Caco-2 (cell line): Measurements from ENCODE around the gene CAPN3. TPM values are rescaled to one million over a fixed set of nuclear protein-coding genes. Genes with fewer than 3 reads are reported as not detected.

ENCODE experiments used
- BruUV-seq: library from RNA; stranded (reverse); fragments of 400-500 nt; replicated peaks from 2 replicates; lab custom pipeline; 2021; lab: Mats Ljungman, UMichigan
- CTCF ChIA-PET: fragments of 300-600 bp; sonication (Branson Sonifier 250); formaldehyde crosslinking; loops from one replicate; lab custom pipeline; 2022; ENCODE audit warnings: antibody characterized with exemption; lab: Charles Lee
- POLR2A ChIA-PET: fragments of 300-600 bp; sonication (Branson Sonifier 250); formaldehyde crosslinking; loops from one replicate; lab custom pipeline; 2022; ENCODE audit warnings: antibody characterized with exemption; lab: Charles Lee
- DNase-seq, 2 experiments: peaks; one replicate each; pipeline versions ENCODE4 v3.0.0 to v3.0.0-alpha.2; 2020 to 2022
- H3K27me3 ChIP-seq: replicated peaks from 2 replicates; pipeline ENCODE4 v1.6.0; 2011; ENCODE audit warnings: low read length; ENCODE audit not compliant: control insufficient read depth, insufficient read depth
- H3K36me3 ChIP-seq: 2 replicates; pipeline ENCODE4 v1.5.1; 2011; ENCODE audit warnings: low read length; ENCODE audit not compliant: control insufficient read depth, insufficient read depth
- H3K4me1 ChIP-seq: fragments of 250-450 bp; sonication (Bioruptor Pico); 2 replicates; pipeline ENCODE4 v1.5.1; 2020; ENCODE audit warnings: mild to moderate bottlenecking
- H3K4me3 ChIP-seq: 2 replicates; pipeline ENCODE4 v1.5.1; 2011; ENCODE audit warnings: low read depth, mild to moderate bottlenecking, control low read depth, low read length
- H3K9me3 ChIP-seq: fragments of 250-450 bp; sonication (Bioruptor Pico); 2 replicates; pipeline ENCODE4 v1.5.1; 2020; ENCODE audit warnings: mild to moderate bottlenecking, moderate library complexity
- H3K27ac Mint-ChIP-seq: one replicate; pipeline ENCODE4 v1.8.0; 2022; ENCODE audit warnings: mixed read lengths; ENCODE audit not compliant: unreplicated experiment
- H3K27me3 Mint-ChIP-seq: one replicate; pipeline ENCODE4 v1.8.0; 2022; ENCODE audit warnings: mixed read lengths; ENCODE audit not compliant: insufficient read depth, unreplicated experiment
- H3K36me3 Mint-ChIP-seq: one replicate; pipeline ENCODE4 v1.8.0; 2022; ENCODE audit warnings: mild to moderate bottlenecking, mixed read lengths; ENCODE audit not compliant: insufficient read depth, unreplicated experiment
- H3K4me1 Mint-ChIP-seq: one replicate; pipeline ENCODE4 v1.8.0; 2022; ENCODE audit warnings: low read depth, mixed read lengths; ENCODE audit not compliant: unreplicated experiment
- H3K4me3 Mint-ChIP-seq: one replicate; pipeline ENCODE4 v1.8.0; 2022; ENCODE audit warnings: mild to moderate bottlenecking, moderate library complexity, mixed read lengths; ENCODE audit not compliant: unreplicated experiment
- H3K9me3 Mint-ChIP-seq: one replicate; pipeline ENCODE4 v1.8.0; 2022; ENCODE audit warnings: mixed read lengths; ENCODE audit not compliant: unreplicated experiment
- intact Hi-C: fragments of 100-400 bp; cut with micrococcal nuclease; formaldehyde crosslinking; loops from one replicate; pipeline ENCODE4 v1.10.0; 2022; ENCODE audit not compliant: unreplicated experiment
- total RNA-seq: library from RNA; stranded (reverse); gene quantifications from 2 replicates; pipeline ENCODE4 v1.2.3, GENCODE V29; 2022
- TF ChIP-seq, protein P1 (sequence below), 2 experiments: fragments of 200-600 bp in 1 of 2; IDR thresholded peaks; 1 replicate in 1 of 2; 2 replicates in 1 of 2; pipeline versions ENCODE4 v1.5.1 to v1.8.0; 2011 to 2022; ENCODE audit warnings: antibody characterized with exemption in 1 of 2, control low read depth in 1 of 2, inconsistent platforms in 1 of 2, low read depth in 1 of 2, low read length in 1 of 2, mild to moderate bottlenecking in 1 of 2, moderate library complexity in 1 of 2; ENCODE audit not compliant: insufficient read depth in 1 of 2, severe bottlenecking in 1 of 2, unreplicated experiment in 1 of 2

CAPN3 gene
- total RNA-seq, 1 experiment from 2014 or later, result 0.66 TPM

DNA sequence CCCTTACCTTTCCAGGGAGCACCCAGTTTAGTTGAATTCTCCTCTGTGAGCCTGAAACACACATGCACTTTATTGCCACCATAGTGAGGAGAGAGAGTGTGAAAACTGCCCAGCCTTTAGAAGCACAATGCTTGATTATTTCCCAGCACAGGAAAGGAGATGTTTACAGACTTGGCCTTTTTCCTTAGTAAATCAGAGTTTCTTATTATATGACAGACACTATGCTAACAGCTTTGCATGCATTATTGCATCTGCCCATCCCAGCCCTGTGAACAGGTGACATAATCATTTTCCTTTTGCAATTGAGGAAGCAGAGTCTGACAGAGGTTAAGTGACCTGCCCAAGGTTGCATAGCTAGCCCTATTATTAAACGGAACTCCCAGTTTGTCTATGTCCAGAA is 36.5 kb downstream of the CAPN3 start:
- TF ChIP-seq, protein P1, sequence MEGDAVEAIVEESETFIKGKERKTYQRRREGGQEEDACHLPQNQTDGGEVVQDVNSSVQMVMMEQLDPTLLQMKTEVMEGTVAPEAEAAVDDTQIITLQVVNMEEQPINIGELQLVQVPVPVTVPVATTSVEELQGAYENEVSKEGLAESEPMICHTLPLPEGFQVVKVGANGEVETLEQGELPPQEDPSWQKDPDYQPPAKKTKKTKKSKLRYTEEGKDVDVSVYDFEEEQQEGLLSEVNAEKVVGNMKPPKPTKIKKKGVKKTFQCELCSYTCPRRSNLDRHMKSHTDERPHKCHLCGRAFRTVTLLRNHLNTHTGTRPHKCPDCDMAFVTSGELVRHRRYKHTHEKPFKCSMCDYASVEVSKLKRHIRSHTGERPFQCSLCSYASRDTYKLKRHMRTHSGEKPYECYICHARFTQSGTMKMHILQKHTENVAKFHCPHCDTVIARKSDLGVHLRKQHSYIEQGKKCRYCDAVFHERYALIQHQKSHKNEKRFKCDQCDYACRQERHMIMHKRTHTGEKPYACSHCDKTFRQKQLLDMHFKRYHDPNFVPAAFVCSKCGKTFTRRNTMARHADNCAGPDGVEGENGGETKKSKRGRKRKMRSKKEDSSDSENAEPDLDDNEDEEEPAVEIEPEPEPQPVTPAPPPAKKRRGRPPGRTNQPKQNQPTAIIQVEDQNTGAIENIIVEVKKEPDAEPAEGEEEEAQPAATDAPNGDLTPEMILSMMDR (IDR thresholded peaks at IDR 0.05; ENCODE audit: insufficient read depth in 1 of 2, low read depth in 1 of 2, low read length in 1 of 2, severe bottlenecking in 1 of 2, unreplicated experiment in 1 of 2), result no peak
- CTCF ChIA-PET, result no interaction called here
- Histone ChIP-seq H3K4me1 (peaks cover 36% of the 10 kb centered on the region), H3K27me3 (no peaks in the 10 kb centered on the region), H3K4me3 (no peak overlapping the region), H3K9me3 (no peaks in the 10 kb centered on the region), H3K36me3 (no peaks in the 10 kb centered on the region)
- H3K9me3 Mint-ChIP-seq, result no peaks in the 10 kb centered on the region
- H3K4me3 Mint-ChIP-seq, result no peak overlapping the region
- DNase-seq, result no peak
- peaks cover 8% of the 10 kb centered on the region for H3K4me1 Mint-ChIP-seq
- POLR2A ChIA-PET, result no interaction called here
- H3K27me3 Mint-ChIP-seq, result no peaks in the 10 kb centered on the region
- H3K36me3 Mint-ChIP-seq, result no peaks in the 10 kb centered on the region
- no TSS peak for BruUV-seq
- intact Hi-C loops, result no loop called here
- H3K27ac Mint-ChIP-seq, result peak overlapping the region; percentile 77

DNA sequence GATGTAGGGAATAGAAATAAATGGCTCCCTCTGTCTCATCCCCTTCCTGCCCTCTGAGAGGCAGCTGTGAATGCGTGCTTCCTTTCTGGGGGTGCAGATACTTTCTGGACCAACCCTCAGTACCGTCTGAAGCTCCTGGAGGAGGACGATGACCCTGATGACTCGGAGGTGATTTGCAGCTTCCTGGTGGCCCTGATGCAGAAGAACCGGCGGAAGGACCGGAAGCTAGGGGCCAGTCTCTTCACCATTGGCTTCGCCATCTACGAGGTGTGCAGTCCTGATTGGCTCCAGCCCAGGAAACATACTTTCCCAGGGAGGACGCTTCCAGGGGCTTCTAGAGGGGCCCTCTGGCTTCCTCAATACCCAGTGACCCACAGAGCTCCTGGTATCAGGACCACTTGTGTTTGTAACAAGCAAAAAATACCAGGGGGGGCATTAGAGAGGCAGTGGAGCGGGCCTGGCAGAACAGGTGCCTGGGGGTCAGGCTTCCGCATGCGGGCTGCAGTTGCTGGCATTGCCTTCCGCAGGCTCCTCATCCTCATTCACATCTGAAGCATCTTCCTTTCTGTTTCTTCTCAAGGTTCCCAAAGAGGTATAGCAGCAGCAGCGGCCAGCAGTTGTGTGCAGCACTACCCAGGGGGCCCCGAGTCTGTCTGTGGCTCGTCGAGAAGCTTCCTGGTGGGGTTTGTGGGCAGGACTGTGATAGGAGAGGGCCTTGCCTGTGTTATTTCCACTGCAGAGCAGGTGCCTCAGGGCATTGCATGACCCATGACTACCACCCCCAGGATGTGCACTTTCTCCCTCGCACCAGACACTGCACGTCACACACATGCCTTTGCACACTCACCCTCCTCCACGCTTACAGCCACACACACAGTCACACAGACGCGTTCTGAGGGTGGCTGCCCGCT is 42.5 kb downstream of the CAPN3 start:
- H3K4me3 Mint-ChIP-seq, result no peak overlapping the region
- TF ChIP-seq, protein P1 (IDR thresholded peaks at IDR 0.05; ENCODE audit: insufficient read depth in 1 of 2, low read depth in 1 of 2, low read length in 1 of 2, severe bottlenecking in 1 of 2, unreplicated experiment in 1 of 2), result no peak
- no peaks in the 10 kb centered on the region for H3K9me3 Mint-ChIP-seq
- H3K36me3 ChIP-seq, result no peaks in the 10 kb centered on the region
- H3K36me3 Mint-ChIP-seq, result no peaks in the 10 kb centered on the region
- no TSS peak for BruUV-seq
- no peaks in the 10 kb centered on the region for H3K9me3 ChIP-seq
- ChIA-PET CTCF (interaction anchor here (0.6 kb wide), 2 partner anchors 9 to 117 kb away, joined by 5 read pairs; no protein-coding TSS in a partner anchor), POLR2A (interaction anchor here (0.8 kb wide), 1 partner anchor 10 kb away, joined by 3 read pairs; no protein-coding TSS in a partner anchor)
- no peaks in the 10 kb centered on the region for H3K27me3 Mint-ChIP-seq
- no peaks in the 10 kb centered on the region for H3K27me3 ChIP-seq
- no peak for DNase-seq
- H3K4me1 ChIP-seq, result 0 out of 2 replicates have a peak, but pooled peaks cover 4% of the 10 kb centered on the region
- H3K27ac Mint-ChIP-seq, result no peak overlapping the region
- peaks cover 6% of the 10 kb centered on the region for H3K4me1 Mint-ChIP-seq
- intact Hi-C loops, result no loop called here
- no peak overlapping the region for H3K4me3 ChIP-seq

DNA sequence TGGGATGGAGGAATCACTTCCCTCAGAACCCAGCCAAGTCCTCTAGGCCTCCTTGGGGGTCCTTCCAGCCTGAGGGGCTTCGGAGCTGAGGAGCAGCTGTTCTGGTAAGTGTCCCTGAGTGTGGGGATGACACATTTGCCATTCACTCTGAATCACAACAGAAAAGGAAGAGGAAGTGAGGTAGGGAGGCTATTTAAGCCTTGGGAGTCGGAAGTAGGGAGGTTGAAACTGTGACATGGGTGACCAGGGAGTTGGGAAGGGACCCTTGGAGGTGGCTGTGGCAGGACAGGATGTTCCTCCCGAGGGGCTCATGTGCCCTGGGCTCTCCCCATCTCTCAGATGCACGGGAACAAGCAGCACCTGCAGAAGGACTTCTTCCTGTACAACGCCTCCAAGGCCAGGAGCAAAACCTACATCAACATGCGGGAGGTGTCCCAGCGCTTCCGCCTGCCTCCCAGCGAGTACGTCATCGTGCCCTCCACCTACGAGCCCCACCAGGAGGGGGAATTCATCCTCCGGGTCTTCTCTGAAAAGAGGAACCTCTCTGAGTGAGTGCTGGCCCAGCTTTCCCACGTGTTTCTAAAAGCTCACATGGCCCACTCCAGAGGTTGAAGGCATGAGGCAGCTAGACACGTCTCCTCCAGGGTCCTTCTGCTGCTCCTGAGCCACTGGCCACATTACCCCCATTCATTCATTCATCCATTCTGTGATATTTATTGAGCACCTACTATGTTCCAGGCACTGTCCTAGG is 43.3 kb downstream of the CAPN3 start:
- BruUV-seq, result no TSS peak
- Histone ChIP-seq H3K27me3 (no peaks in the 10 kb centered on the region), H3K4me1 (0 out of 2 replicates have a peak, but pooled peaks cover 4% of the 10 kb centered on the region), H3K36me3 (no peaks in the 10 kb centered on the region), H3K4me3 (no peak overlapping the region), H3K9me3 (no peaks in the 10 kb centered on the region)
- Mint-ChIP-seq H3K36me3 (no peaks in the 10 kb centered on the region), H3K4me1 (peaks cover 6% of the 10 kb centered on the region), H3K4me3 (no peak overlapping the region), H3K9me3 (no peaks in the 10 kb centered on the region), H3K27me3 (no peaks in the 10 kb centered on the region), H3K27ac (no peak overlapping the region)
- TF ChIP-seq, protein P1 (IDR thresholded peaks at IDR 0.05; ENCODE audit: insufficient read depth in 1 of 2, low read depth in 1 of 2, low read length in 1 of 2, severe bottlenecking in 1 of 2, unreplicated experiment in 1 of 2), result no peak
- CTCF ChIA-PET, result no interaction called here
- no peak for DNase-seq
- intact Hi-C loops, result no loop called here
- POLR2A ChIA-PET, result no interaction called here
